ENCODE results near the gene TNK2. TPM values are rescaled to one million over a fixed set of nuclear protein-coding genes. Genes with fewer than 3 reads are reported as not detected.

Gene TNK2
- total and polyA plus RNA-seq, 2 of the 8 experiments (the other 6 are each of a cell fraction or from before 2014, with no cell fraction given): 10.4 to 33.9 TPM

DNA sequence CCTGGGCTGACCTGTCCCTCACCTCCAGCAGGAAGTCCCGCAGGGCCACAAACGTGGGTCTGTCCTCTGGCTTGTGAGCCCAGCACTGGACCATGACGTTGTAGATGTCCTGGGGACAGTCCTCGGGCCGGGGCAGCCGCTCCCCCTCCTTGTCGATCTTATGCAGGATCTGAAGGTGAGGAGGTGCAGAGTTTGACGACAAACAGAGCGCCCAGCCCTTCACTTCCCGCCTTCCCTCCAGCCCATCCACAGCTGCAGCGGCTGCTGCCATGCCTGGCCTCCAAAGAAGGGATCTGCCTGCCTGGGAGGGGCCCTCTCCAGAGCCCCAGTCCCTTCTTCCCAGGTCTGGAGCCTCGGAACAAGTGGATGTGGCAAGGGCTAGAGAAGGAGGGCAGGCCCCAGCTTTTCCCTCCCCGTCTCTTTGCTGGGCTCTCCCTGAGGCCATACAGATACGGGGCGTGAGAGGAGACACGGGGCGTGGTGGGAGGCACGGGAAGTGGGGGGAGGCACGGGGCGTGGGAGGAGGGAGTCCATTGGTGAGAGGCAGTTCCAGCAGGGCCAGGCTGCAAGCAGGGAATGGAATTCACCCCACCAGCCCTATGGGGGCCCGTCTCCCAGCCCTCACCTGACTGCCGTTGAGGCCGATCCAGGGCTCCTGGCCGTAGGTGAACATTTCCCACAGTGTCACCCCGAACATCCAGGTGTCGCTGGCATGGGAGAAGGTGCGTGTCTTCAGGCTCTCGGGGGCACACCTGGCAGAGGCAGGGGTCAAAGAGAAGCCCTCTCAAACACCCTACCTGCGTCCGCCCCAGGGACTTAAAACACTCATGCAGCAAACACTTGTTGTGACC, 29.7 kb downstream of the TNK2 start (continued):
- TF ChIP-seq TAF1 (IDR thresholded peaks at IDR 0.05; ENCODE audit: low read depth, low read length) (no peak), SIRT6 (IDR thresholded peaks at IDR 0.05; ENCODE audit: low read length) (no peak), JUN (IDR thresholded peaks at IDR 0.05; ENCODE audit: low read depth, low read length) (no peak), EGR1 (IDR thresholded peaks at IDR 0.05; ENCODE audit: borderline replicate concordance, low read depth, low read length) (no peak), SUZ12 (IDR thresholded peaks at IDR 0.05; ENCODE audit: low read length) (no peak), HDAC6 (IDR thresholded peaks at IDR 0.05; ENCODE audit: low read depth, low read length) (no peak), CREB1 (IDR thresholded peaks at IDR 0.05) (no peak)
